ENCODE data around the gene VPS37C.

DNA sequence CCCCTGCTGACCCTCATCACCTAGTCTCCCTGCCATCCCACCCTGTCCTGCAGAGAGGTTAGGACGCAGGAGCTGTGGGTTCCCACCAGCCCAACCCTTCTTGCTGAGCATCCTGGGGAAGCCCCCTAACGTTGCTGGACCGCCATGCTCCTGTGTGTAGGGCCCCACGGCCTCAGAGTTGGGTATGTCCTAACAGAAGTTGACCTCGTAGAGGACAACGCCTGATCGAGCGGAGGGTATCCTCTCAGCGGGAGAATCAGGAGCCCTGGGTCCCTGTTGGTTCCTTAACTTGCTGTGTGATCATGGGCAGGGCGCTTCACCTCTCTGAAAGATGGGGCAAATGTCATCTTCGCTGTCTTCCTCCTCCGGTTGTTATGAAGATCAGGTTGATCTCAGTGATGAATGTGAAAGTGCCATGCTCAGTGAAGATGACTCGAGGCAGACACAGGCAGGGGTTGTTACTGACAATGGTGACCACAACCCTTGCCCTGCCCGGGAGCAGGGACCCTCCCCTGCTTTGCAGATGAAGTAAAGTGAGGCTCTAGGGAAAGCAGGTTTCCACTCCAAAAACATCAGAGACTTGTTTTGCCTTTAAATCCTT lies 78.2 kb downstream of the VPS37C start:
- TF ChIP-seq, protein P1, sequence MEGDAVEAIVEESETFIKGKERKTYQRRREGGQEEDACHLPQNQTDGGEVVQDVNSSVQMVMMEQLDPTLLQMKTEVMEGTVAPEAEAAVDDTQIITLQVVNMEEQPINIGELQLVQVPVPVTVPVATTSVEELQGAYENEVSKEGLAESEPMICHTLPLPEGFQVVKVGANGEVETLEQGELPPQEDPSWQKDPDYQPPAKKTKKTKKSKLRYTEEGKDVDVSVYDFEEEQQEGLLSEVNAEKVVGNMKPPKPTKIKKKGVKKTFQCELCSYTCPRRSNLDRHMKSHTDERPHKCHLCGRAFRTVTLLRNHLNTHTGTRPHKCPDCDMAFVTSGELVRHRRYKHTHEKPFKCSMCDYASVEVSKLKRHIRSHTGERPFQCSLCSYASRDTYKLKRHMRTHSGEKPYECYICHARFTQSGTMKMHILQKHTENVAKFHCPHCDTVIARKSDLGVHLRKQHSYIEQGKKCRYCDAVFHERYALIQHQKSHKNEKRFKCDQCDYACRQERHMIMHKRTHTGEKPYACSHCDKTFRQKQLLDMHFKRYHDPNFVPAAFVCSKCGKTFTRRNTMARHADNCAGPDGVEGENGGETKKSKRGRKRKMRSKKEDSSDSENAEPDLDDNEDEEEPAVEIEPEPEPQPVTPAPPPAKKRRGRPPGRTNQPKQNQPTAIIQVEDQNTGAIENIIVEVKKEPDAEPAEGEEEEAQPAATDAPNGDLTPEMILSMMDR (IDR thresholded peaks at IDR 0.05), result no peak
- no peak for TF ChIP-seq GABPB1 (CRISPR knock-in tag; IDR thresholded peaks at IDR 0.05)
- no peak for TF ChIP-seq TCF7 (CRISPR knock-in tag; IDR thresholded peaks at IDR 0.05; ENCODE audit: low read depth)
- no peak for TF ChIP-seq ZNF232 (CRISPR knock-in tag; IDR thresholded peaks at IDR 0.05)
- no peak for TF ChIP-seq HMGA2 (CRISPR knock-in tag; IDR thresholded peaks at IDR 0.05)
- no peak for TF ChIP-seq ATF1 (CRISPR knock-in tag; IDR thresholded peaks at IDR 0.05)
- TF ChIP-seq ZNF263 (CRISPR knock-in tag; IDR thresholded peaks at IDR 0.05; ENCODE audit: low read depth), result no peak
